NCI-H69 (cell line): ENCODE measurements around the gene AIFM3.

Experiments used
- DNase-seq: peaks from one replicate; lab custom pipeline; 2025; lab: John Stamatoyannopoulos, UW

AIFM3 gene

DNA sequence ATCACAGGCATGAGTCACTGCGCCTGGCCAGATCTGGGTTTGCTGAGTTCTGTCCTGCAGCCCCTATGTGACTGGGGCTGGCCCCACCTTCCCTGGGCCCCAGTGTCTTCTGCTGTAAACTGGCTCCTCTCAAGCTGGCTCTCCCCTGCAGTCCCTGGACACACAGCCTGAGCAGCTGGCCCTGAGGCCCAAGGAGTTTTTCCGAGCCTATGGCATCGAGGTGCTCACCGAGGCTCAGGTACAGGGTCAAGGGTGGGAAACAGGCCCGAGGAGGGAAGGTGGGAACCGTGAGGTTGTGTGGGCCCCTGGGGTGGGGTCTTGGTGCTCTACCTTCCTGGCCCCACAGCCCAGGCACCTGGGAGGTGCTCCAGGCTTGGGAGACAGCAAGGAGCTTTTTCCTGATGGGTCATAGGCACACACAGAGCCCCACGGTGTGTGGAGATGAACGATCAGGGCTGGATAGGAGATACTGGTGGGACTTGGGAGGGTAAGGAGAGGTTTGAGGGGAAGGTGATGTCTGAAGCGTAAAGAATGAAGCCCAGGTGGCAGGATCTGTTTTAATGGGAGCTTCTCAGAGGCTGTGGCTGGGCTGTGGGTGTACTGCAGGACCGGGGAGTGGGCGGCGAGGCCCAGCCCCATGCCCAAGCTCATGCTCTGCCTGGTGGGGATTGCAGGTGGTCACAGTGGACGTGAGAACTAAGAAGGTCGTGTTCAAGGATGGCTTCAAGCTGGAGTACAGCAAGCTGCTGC, 8.7 kb downstream of the AIFM3 start:
- no peak for DNase-seq

DNA sequence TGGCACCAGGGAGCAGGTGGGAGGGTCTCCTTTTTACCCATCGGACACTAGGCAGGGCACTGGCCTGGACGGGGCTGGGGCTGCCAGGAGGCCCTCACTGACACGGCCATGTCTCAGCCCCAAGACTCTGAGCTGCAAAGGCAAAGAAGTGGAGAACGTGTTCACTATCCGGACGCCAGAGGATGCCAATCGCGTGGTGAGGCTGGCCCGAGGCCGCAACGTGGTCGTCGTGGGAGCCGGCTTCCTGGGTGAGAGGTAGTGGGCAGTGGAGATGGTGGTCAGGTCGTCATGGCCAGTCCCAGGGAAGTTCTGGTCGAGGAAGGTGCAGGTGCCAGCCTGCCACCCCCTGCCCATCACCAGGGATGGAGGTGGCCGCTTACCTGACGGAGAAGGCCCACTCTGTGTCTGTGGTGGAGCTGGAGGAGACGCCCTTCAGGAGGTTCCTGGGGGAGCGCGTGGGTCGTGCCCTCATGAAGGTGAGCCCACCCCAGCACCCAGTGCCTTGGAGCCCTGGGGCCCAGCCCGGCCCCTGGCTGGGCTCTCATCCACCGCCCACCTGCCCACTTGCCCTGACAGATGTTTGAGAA, 9.3 kb downstream of the AIFM3 start:
- DNase-seq: no peak

DNA sequence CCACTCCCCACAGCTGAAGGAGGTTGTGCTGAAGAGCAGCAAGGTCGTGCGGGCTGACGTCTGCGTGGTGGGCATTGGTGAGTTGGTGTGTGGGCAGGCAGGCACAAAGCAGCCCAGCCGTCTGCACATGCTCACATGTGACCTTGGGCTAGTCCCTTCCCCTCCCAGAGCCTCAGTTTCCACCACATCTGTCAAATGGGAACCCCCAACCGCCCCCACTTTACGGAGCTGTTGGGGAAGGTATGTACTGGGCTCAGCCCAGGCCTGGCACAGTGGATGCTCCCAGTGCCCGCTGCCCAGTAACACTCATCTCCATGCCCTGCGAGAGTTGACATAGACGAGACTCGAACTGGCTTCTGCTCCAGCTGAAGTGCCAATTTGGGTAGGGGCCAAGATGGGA, 10.0 kb downstream of the AIFM3 start:
- DNase-seq: no peak

DNA sequence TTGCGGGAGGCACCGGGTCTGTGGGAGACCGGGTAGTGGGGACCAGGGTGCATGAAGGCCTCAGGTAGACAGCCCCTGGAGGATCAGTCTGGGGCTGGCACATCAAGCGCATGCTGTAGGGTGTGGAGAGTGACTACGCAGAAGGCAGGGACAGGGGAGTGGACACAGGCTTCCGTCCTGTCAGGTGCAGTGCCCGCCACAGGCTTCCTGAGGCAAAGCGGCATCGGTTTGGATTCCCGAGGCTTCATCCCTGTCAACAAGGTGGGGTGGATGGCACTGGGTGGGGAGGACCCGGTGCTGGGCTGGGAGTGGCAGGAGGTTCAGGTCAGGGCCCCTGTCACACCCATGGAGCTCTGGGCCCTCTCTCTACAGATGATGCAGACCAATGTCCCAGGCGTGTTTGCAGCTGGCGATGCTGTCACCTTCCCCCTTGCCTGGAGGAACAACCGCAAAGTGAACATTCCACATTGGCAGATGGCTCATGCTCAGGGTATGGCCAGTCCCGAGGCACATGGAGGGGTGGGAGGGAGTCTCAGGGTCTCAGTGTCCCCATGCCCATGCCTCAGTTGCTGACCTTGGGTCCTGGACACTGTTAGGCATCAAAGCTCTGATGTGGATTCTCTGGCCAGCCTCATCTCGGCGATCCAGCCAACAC, 10.6 kb downstream of the AIFM3 start:
- DNase-seq: no peak

DNA sequence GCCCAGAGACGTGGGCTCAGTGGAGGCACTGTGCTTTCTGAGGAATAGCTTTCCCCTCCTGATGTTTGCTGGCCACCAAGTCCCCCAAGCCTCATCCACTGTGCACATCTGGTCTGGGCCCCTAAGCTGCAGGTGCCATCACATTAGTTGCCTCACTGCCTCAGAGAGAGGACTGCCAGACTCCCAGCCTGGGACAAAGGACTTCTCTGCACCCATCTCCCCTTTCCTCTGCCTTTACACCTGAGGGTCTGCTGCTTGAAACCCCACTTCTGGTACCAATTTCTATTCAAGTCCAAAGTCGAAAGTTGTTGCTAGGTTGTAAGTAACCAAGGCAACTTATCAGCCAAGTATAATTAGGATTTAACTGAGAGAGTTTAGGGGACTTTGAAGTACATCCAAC, 11.4 kb downstream of the AIFM3 start:
- no peak for DNase-seq

DNA sequence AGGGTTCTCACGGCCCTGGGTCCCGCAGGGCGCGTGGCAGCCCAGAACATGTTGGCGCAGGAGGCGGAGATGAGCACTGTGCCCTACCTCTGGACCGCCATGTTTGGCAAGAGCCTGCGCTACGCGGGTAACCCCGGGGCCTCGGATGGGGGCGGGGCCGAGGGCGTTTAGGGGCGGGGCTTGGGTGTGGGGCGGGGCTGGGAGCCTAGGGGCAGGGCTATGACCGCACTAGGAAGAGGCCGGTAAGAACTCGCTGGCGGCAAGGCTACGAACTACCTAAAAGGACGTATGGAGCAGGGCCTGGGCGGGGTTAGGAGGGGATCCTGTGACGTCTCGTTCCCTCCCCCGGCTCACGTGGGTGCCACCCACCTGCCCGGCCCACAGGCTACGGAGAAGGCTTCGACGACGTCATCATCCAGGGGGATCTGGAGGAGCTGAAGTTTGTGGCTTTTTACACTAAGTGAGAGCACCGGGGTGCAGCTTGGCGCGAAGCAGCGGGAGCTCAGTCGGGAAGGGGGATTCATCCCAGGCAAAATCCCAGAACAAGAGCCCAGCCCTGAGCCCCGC, 12.3 kb downstream of the AIFM3 start:
- peak; percentile 58 for DNase-seq

DNA sequence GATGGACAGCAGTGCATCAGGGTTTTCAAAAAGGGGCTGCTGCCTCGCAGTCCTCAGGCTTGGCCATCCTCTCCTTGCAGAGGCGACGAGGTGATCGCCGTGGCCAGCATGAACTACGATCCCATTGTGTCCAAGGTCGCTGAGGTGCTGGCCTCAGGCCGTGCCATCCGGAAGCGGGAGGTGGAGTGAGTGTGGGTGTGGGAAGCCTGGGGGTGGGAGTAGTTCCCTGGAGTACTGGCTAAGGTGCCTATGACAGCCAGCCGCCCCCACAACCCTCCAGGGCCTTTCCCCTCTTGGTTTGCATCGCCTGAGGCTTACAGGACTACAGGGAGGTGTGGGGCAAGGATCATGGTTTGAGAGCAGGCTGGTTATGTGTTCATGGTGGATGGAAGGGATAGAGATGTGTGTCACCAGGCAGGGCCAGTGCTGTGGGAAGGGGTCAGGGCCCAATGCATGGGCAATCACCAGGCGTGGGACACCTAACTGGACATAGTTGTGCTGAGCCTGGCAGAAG, 12.9 kb downstream of the AIFM3 start:
- no peak for DNase-seq

DNA sequence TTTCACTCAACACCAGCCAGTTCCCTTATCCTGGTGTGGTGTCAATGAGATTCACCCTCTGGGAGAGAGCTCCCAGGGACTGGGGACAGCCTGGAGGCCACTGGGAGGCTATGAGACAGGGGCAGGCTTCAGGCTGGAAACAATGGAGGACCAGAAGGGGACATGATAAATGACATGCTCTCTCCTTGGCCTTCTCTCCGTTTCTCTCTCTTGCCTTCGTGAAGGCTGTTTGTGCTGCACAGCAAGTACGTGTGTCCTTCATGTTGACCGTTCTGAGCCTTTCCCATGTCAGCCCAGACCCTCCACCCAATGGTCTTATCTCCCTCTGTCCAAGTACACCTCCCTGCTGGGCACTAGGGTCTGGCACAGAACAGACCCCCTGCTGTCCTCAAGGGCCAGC, 13.5 kb downstream of the AIFM3 start:
- no peak for DNase-seq

DNA sequence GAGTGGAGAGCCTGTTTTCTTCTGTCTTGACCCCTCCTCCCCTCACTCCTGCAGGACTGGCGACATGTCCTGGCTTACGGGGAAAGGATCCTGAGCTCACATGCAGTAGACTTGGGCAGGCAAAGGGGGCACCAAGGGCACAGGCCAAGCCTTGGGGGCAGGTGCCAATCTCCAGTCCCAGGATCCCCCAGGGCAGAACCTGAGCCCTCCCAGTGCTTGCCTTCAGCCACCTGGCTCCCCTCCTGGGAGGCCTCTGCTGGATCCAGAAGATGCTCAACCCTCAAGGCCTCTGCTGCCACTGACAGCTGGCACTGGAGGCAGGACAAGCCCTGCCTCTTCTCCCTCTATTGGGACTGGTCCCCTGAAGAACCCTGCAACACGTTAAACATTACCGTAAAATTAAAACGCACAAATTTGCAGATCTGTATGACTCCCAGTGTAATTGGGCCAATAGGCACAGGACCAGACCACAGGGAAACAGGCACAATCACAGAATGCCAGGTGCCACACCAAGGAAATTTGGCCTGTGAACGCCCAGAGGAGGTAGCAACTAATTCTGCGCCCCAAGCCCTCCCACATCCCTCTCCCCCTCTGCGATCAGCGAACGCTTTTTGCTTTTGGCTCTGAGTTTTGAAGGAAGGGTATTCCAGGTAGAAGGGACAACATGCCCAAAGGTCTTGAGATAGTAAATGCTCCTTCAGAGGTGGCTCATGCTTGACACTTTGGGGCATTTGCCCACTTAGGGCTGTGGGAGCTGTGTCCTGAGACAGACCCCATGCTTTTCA, 14.1 kb downstream of the AIFM3 start:
- no peak for DNase-seq

DNA sequence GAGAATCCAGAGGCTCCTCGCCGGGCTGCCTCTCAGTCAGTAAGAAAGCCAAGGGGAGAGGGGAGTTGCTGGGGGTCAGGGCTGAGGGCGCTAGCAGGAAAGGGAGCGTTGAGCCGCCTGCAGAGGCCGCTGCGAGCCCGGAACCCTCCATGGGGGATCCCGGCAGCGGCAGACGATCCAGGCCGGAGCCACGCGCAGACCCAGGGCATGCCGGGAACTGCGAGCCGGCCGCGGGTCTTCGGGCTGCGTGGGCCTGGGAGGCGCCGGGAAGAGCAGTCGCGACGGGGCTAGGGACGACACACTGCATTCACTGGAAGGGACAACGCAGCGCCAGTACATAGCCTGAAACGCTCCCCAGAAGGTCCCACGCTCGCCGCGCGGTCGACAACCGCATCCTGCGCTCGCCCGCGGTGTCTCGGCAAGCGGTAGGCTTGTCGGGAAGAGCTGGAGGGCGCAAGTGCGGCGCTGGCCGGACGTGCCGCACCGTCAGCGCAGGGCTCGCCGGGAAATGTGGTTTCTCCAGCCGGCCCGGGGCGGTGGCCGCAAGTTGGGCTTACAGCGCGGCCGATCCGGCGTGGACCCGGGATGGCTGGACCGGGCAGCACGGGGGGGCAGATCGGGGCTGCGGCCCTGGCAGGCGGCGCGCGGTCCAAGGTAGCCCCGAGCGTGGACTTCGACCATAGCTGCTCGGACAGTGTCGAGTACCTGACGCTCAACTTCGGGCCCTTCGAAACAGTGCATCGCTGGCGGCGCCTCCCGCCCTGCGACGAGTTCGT, 14.9 kb downstream of the AIFM3 start, which contains the start of gene LZTR1:
Gene LZTR1 (plus strand): TSS at position 511 of the 776 bp plus-strand sequence. CDS start 75 bp downstream, at position 586.
- DNase-seq: peak; percentile 80

DNA sequence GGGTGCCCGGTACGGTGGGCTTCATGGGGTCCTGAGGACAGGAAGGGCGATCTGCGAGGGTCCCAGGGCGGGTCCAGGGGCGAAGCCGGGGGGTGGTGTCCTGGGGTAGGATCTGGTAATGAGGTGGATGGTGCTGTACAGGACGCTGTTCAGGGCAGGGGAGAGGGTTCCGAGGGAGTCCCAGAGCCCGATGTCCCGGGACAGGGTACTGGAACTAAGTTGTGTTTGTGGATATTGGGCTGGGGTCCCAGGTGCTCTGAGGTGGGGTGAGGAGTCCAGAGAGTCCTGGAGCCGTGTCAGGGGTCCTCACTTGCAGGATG, 15.5 kb downstream of the AIFM3 start:
- no peak for DNase-seq

DNA sequence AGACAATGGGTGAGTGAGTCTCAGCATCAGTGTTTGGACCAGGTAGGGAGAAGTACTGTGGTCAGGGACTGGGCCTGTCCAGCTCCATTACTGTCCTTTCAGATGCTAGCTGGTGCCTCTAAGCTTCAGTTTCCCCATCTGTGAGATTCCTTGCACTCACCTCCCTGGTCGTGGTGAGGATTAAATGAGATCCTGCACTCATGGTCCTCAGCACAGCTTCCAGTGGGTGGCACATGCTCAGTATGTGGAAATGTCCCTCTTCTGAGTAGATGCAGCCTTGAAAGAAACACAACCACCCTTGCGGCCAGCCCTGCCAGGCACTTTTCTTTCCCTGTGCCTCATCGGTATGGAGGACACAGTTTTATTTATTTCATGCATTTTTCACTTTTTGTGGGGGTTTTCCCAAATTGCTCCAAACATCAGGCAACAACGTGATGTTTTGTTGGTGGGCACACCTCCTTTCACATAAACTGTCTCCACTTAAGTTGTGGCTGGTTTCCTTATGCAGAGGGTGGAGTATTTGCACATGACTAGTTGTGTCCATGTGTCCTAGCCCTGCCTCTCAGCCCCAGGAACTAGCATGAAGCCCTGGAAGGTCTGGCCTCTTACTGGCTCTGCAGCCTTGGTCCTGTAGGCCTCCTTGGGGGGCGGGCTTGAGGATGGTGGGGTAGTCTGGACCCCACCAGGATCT, 16.2 kb downstream of the AIFM3 start:
- DNase-seq: no peak

DNA sequence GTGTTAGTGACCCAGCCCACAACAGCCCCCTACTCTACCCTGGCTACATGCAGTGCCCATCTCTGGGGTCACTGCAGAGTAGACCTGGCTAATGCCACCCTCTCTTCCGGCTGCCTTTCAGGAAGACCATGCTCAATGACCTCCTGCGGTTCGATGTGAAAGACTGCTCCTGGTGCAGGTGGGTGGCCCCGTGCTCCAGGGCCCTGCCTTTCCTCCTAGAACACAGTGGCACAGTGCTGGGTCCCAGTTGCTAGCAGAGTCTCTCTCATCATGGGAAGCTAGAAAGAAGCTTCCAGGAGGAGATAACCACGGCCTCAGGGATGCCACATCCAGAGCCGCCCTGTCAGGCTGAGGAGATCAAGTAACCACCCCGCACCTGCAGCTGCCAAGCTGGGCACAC, 18.7 kb downstream of the AIFM3 start:
- DNase-seq: no peak

DNA sequence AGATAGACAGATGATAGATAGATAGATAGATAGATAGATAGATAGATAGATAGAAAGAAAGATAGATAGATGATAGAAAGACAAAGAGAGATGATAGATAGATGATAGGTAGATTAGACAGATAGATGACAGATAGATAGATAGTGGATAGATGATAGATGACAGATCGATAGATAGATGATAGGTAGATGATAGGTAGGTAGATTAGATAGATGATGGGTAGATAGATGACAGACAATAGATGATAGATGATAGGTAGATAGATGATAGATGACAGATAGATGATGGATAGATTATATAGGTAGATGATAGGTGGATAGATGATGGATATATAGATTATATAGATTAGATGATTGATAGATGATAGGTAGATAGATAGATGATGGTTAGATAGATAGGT, 19.3 kb downstream of the AIFM3 start:
- no peak for DNase-seq

DNA sequence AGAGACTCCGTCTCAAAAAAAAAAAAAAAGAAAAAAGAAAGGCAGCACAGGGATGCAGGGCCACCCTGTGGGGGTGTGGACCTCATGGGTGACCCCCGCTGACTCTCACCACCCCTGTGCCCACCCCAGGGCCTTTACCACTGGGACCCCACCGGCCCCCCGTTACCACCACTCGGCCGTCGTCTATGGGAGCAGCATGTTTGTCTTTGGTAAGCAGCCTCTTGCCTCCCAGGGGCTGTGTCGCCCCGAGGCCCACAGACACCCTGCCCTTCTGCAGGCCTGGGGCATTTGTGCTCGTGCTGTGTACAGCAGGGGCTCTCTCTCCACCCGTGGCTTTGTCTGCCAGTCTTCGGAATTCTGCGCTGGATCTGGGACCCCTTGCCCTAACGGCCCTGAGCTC, 20.3 kb downstream of the AIFM3 start:
- DNase-seq: no peak

DNA sequence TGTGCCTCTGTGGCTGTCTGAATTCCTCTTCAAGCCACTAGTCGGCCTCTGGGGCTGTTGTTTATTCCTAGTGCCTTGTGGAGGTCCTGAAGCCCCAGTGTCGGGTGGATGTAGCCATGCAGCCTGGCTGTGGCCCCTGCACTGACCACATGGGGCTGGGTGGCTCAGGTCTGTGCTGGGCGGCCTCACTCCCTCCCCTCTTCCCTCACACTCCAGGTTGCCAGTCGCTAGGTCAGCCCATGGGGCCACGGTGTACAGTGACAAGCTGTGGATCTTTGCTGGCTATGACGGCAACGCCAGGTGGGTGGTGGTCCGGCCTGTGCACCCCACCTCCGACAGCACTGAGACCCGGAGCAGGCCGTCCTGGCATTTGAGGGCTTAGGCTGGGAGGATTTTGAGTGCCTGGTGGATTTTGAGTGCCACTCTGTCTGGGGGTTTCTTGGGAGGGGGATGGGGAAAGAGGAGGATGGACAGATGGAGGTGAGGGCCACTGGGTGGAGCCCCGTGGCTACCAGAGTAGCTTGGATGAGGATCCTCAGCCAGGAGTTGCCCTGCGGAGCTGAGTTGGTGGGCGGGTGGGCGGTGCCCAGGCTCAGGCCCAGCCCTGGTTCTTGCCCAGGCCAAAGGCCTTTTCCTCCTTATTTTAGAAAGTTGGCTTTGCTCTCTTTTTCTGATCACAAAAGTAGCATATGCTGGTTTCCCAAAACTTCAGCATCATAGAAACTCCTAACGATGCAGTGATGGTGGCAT, 21.7 kb downstream of the AIFM3 start:
- no peak for DNase-seq

DNA sequence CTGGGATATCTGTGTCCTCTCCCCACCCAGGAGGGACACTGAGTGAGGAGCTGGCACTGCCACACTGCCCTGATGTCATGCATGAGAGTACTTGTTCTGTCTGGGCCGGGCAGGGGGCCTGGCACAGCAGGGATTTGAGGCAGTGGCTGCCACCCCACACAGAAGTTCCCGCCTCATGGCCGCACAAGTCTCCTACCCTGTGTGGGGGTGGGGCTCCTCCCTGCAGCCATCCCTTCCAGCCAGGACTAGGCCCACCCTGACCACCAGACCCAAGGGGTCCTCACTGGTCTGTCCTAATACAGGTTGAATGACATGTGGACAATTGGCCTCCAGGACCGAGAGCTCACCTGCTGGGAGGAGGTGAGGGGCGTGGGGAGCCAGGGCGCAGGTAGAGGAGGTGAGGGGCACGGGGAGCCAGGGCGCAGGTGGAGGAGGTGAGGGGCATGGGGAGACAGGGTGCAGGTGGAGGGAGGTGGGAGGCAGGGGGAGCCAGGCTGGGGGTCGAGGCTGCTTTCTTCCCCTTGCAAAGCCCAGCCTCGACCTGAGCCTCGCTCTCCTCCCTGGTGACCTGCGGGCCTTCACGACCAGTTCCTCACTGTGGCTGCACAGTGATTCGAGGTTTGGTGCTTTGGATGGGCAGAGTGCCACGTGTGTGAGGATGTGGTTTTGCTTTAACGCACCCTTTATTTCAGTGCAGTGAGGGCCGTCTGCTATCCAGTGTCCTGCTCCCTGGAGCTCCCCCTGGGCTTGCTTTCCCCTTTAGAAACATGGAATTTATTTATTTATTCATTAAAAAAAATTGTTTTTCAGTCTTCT, 22.5 kb downstream of the AIFM3 start:
- no peak for DNase-seq

DNA sequence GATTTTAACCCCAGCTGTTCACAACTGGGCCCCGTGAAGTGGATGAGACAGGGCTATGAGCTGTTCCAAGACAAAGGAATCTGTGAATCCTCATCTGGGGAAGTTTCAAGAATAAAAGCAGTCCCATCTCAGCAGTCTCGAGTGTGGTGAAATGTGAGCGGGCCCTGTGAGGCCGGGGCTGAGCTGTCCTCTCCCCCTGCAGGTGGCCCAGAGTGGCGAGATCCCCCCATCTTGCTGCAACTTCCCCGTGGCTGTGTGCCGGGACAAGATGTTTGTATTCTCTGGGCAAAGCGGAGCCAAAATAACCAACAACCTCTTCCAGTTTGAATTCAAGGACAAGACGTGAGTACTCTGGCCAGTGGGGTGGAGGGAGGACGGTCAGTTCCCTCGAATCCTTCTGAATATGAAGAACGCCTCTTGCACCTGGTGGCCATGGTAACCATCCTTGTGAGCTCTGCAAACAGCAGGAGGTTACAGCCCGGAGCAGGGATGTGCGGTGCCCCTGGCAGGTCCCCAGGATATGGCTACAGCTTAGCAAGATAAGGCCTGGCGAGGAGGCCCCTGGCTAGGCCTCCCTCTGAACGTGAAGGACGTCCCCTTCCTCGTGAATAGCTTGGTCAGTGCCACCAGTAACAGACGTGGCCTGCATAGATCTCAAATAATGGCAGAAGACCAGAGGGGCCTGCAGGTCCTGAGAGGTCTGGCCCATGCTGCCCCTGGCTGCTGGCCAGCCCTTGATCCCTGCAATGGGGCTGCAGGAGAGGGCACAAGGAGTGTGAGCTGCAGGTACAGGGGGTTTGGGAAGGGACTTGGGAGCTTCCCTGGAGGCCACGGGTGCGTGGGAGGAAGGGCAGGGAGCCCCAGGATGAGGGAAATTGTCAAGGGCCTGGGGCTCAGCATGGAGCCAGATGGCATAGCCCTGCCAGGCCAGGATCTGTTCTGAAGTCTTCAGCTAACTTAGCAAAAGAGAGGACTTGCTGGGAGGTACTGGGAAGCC, 23.4 kb downstream of the AIFM3 start:
- no peak for DNase-seq
